Measurements from ENCODE around the gene NRCAM. TPM values are rescaled to one million over a fixed set of nuclear protein-coding genes. Genes with fewer than 3 reads are reported as not detected.

NRCAM gene
- total RNA-seq, 1 donor from 2014 or later: 7.9 TPM

GRCh38 chr7:108450160-108450559 lies 6.1 kb downstream of the NRCAM start:
- TF ChIP-seq POLR2A (IDR thresholded peaks at IDR 0.05): no peak
- no peak for TF ChIP-seq CTCF (IDR thresholded peaks at IDR 0.05)
- no peak for TF ChIP-seq POLR2AphosphoS5 (IDR thresholded peaks at IDR 0.05; ENCODE audit: insufficient read depth in 1 of 2, low read depth in 1 of 2)

GRCh38 chr7:108449521-108449920 lies 6.7 kb downstream of the NRCAM start:
- intact Hi-C loops (cut with DNase I): no loop called here
- DNase-seq (ENCODE audit: extremely low spot score in 2 of 2): no peak
- Histone ChIP-seq H3K27ac (no peak overlapping the region), H3K36me3 (no peaks in the 10 kb centered on the region), H3K27me3 (no peaks in the 10 kb centered on the region), H3K4me3 (no peak overlapping the region), H3K9me3 (no peaks in the 10 kb centered on the region), H3K4me1 (peaks cover 2% of the 10 kb centered on the region)
- no peak for TF ChIP-seq CTCF (IDR thresholded peaks at IDR 0.05)

More at GRCh38 chr7:108450160-108450559, 6.1 kb downstream of the NRCAM start:
- Histone ChIP-seq H3K36me3 (no peaks in the 10 kb centered on the region), H3K4me1 (peaks cover 9% of the 10 kb centered on the region), H3K27ac (no peak overlapping the region), H3K4me3 (no peak overlapping the region), H3K27me3 (no peaks in the 10 kb centered on the region), H3K9me3 (no peaks in the 10 kb centered on the region)
- no peak for DNase-seq (ENCODE audit: extremely low spot score in 2 of 2)
- intact Hi-C loops (cut with DNase I): no loop called here

GRCh38 chr7:108448584-108449505 lies 7.4 kb downstream of the NRCAM start:
- intact Hi-C loops (cut with DNase I): no loop called here
- TF ChIP-seq POLR2A (IDR thresholded peaks at IDR 0.05) (no peak), CTCF (IDR thresholded peaks at IDR 0.05) (no peak), POLR2AphosphoS5 (IDR thresholded peaks at IDR 0.05; ENCODE audit: insufficient read depth in 1 of 2, low read depth in 1 of 2) (no peak)
- H3K27me3 ChIP-seq: no peaks in the 10 kb centered on the region
- H3K9me3 ChIP-seq: no peaks in the 10 kb centered on the region
- no peak overlapping the region for H3K27ac ChIP-seq
- H3K4me3 ChIP-seq: no peak overlapping the region
- H3K36me3 ChIP-seq: no peaks in the 10 kb centered on the region
- no peak for DNase-seq (ENCODE audit: extremely low spot score in 2 of 2)
- no peaks in the 10 kb centered on the region for H3K4me1 ChIP-seq

GRCh38 chr7:108442039-108442568 lies 14.1 kb downstream of the NRCAM start:
- H3K4me3 ChIP-seq: no peak overlapping the region
- TF ChIP-seq CTCF (IDR thresholded peaks at IDR 0.05): no peak
- no peak for TF ChIP-seq POLR2A (IDR thresholded peaks at IDR 0.05)
- TF ChIP-seq POLR2AphosphoS5 (IDR thresholded peaks at IDR 0.05; ENCODE audit: insufficient read depth in 1 of 2, low read depth in 1 of 2): no peak
- no peaks in the 10 kb centered on the region for H3K4me1 ChIP-seq
- H3K27me3 ChIP-seq: no peaks in the 10 kb centered on the region
- H3K9me3 ChIP-seq: no peaks in the 10 kb centered on the region
- H3K27ac ChIP-seq: no peak overlapping the region
- no peaks in the 10 kb centered on the region for H3K36me3 ChIP-seq
- intact Hi-C loops (cut with DNase I): no loop called here
- no peak for DNase-seq (ENCODE audit: extremely low spot score in 2 of 2)

- Histone ChIP-seq H3K4me3 (no peak overlapping the region), H3K9me3 (no peaks in the 10 kb centered on the region), H3K27me3 (no peaks in the 10 kb centered on the region), H3K4me1 (no peaks in the 10 kb centered on the region), H3K27ac (no peak overlapping the region), H3K36me3 (no peaks in the 10 kb centered on the region)
- intact Hi-C loops (cut with DNase I): no loop called here
- TF ChIP-seq CTCF (IDR thresholded peaks at IDR 0.05) (no peak), POLR2A (IDR thresholded peaks at IDR 0.05) (no peak), POLR2AphosphoS5 (IDR thresholded peaks at IDR 0.05; ENCODE audit: insufficient read depth in 1 of 2, low read depth in 1 of 2) (no peak)
- no peak for DNase-seq (ENCODE audit: extremely low spot score in 2 of 2)
Observed at GRCh38 chr7:108441392-108441955, 14.8 kb downstream of the NRCAM start.

Data from vagina (tissue), 2 donors.